AG08396 (cell line): ENCODE data around the gene BLOC1S1.
"Not testable (repeated sequence)": the region's sequence is repeated elsewhere in the genome, so short reads cannot be mapped to it uniquely, and the experiment has no call there.

Experiments used
- DNase-seq: peaks from one replicate; pipeline ENCODE4 v3.0.0; 2012; ENCODE audit warnings: low spot score, mixed read lengths

The BLOC1S1 gene

DNA sequence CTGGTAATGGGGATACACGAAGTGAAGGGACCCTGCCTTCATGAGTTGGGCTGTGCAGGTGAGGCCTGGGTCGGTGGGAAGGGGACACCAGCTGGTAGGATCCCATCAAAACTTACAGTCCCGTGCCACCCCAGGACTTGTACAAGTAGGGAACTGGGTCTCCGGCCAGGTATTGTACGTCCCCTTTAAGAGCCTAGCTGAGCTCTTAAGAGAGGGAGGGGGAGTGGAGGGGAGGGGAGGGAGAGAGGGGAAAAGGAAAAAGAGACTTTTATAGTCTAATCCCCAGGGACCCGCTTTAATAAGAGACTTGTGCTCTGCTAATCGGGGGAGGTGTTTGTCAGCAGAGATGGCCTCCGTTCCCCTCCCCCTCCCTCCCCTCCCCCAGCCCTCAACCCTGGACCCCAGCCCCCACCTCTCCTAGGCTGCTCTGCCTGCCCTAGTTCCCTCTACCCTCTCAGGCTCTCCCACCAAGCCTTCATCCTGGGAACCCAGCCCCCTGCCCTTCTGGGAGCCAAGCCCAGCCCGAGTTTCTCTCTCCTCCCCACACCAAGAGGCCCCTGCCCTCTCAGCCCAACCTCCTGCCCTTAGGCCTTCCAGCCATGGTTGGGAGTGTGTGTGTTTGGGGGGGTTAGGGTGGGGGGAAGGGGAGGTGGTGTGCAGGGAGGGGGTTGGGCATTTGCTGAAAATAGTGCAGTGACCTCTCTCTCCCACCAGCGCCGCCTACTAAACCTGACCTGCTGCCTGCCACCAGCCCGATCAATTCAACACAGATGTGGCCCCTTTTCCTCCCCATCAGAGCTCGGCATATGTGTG lies 29.7 kb downstream of the BLOC1S1 start:
- no peak for DNase-seq

DNA sequence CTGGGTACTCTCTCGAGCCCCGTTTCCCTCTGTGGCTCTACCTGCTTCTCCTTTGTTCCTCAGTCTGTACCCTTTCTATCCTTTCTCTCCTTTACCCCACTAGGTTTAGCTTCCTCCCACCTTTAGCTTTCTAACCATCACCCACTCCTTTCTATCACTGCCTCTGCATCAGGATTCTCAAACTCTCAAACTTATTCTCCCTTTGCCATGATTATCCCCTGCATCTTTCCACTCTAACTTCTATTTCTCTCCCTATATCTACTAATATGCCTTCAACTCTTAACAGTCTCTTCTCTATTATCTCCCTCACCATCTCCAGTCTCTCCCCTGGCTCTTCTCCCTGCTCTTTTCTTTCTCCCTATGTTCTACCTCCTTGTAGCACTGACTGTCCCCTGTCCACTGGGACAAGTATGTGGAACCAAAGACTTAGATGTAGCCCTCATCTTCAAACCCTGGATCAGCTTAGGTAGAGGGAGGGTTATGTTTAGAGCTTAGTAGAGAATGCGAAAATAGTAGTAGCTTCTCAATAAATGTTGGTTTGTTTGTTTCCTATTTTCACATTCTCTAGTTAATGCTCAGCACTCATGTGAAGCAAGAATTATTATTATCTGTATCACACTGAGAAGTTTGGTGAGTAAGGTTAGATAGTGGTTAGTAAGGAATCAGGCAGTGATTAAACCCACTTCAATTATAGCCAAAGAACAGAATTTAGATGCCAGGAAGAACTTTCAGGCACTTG lies 30.5 kb downstream of the BLOC1S1 start:
- DNase-seq = no peak

DNA sequence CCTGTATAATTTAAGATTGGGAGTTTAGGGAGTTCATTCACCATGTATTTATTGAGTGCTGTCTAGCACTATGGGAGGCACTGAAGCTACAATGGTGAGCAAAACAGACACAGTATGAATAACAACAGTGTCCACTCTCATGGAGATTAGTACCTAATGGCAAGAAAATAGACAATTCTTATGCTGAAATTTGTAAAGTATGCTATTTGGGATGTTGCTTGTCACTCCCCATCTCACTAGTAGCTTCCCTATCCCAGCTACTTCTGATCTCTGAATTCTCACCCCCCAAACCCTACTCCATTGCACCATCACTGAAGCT lies 31.0 kb downstream of the BLOC1S1 start:
- DNase-seq = no peak

DNA sequence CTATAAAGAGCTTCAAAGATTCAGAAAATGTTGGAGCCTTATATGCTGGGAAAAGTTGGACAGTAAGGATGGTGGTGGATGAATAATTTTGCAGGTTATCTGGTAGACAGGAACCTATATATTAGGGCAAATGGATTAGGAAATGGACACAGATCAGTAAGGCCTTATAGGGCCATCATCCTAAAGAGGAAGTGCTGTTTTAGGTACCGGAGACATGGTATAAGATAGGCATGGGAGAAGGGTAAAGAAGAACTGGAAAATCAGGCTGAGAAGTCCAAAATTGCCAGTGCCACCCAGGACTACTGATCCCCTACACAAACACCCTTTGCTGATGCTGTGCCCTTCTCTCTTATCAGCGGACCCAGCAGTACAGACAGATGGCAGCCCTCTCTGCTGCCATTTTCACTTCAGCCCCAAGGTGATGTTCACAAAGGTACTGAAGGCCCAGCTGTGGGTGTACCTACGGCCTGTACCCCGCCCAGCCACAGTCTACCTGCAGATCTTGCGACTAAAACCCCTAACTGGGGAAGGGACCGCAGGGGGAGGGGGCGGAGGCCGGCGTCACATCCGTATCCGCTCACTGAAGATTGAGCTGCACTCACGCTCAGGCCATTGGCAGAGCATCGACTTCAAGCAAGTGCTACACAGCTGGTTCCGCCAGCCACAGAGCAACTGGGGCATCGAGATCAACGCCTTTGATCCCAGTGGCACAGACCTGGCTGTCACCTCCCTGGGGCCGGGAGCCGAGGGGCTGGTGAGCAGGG lies 32.6 kb downstream of the BLOC1S1 start:
- no peak for DNase-seq

DNA sequence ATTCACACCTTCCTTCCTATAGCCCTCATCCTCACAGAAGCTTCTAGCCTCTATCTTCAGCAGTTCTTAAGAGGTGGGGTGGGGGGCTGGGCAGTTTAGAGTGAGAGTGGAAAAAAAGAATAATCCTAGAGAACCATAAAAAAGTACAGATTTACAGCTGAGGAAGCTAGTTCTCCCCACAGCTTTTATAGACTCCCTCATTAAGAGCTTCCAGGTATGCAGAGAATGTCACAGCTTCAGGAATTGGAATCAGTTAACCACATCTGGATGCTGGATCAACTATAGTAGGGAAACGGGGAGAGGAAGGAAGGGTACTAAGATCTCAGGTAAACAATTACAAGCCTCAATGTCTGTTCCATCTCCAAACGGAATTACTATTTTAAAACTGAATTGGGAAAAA lies 39.4 kb downstream of the BLOC1S1 start:
- DNase-seq = no peak

DNA sequence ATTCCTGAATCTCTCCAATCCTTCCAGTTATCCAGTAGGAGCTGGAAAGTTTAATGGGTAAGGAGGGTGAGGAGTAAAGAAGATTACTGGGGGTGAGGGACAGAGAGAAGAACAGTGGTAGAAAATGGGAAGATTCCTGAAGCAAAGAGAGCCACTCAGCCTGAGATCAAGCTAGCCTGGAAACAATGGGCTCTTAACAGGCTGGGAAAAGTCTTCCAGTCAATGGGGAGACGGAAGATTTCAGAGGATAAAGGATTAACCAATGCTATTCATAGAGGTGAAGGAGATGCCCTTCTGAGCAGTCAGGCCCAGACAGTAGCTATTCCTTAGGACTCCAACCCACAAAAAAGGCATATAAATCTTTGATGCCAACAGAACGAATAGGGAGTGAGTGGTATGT lies 41.9 kb downstream of the BLOC1S1 start:
- no peak for DNase-seq

DNA sequence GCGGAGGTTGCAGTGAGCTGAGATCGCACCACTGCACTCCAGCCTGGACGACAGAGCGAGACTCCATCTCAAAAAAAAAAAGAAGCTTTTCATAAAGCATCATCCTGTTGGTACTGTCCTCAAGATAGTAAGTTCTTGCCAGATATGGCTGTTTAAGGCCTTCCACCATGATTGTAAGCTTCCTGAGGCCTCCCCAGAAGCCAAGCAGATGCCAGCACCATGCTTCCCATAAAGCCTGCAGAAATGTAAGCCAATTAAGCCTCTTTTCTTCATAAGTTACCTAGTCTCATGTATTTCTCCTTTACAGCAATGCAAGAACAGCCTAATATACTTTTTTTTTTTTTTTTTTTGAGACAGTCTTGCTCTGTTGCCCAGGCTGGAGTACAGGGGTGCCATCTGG lies 42.7 kb downstream of the BLOC1S1 start:
- DNase-seq = not testable (repeated sequence)

DNA sequence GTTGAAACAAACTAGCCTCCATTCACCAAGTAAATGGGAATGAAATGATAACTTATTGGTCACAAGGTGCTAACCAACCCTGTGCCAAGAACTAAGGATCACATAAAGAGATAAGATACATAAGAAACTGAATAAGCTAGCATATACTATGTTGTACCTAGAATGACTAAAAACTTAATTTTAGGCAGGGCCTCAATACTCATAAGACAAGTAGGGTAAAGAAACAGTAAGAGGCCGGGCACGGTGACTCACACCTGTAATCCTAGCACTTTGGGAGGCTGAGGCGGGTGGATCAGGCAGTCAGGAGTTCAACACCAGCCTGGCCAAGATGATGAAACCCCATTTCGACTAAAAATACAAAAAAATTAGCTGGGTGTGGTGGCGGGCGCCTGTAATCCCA lies 44.8 kb downstream of the BLOC1S1 start:
- no peak for DNase-seq

DNA sequence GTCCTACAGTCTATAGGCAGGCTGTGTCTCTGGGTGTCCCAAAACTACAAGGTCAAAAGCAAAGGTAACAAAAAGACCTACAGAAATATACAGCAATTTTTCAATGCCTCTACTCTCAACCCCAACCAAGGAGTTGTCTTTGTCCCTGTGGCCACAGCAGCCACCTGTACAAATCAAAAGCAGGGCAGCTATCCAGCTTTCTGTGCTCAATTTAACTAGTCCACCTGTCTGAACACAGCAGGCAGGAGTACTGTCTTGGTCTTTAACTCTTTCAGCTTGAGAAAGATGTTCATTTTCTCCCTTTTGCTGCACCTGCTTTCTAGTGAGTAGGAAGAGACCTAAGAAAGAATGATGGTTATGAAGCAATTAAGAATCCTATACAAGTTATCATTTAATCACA lies 46.8 kb downstream of the BLOC1S1 start:
- no peak for DNase-seq

DNA sequence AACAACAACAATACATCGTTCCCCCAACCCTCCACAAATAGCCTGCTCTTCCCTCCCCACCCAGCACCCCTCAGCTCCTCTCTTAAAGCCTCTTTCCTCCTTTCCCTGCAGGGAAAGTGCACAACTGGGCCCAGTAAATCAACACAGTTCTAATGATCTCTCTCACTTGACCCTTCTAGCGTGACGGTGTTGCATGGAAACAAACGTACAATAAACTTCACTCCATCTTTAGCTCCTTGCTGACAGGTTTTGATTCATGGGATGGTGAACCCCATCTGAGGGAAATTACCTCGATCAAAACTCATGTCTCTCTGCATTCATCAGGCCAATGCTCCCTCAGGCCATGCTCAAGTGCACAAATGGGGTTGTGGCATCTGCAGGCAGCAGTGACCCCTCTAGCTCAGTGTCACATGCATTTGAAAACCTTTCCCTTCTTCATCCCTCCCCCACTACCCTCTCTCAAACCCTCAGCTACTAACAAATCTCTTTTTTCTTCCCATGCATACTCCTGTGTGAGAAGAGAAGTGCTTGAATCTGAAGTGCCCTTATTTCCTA lies 50.0 kb downstream of the BLOC1S1 start:
- no peak for DNase-seq

DNA sequence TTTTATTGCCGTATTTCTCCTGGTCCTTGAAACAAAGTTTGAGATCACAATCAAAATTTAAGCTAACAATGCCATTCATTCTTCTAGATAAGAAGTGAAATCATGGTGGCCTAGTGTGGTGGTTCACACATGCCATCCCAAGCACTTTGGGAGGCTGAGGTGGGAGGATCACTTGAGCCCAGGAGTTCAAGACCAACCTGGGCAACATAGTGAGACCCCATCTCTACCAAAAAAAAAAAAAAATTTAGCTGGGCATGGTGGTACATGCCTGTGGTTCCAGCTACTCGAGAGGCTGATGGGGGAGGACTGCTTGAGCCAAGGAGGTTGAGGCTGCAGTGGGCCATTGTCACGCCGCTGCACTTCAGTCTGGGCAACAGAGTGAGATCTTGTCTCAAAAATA lies 51.3 kb downstream of the BLOC1S1 start:
- DNase-seq = no peak
